CD14-positive monocyte (primary cell): ENCODE results near the gene RUNX2. TPM values are rescaled to one million over a fixed set of nuclear protein-coding genes. Genes with fewer than 3 reads are reported as not detected.

Experiments
- DNase-seq, 3 donors: peaks; one replicate each; pipeline ENCODE4 v3.0.0-alpha.2; 2011 to 2022
- H2AFZ ChIP-seq: 2 replicates; pipeline ENCODE4 v1.6.0; 2012; ENCODE audit warnings: mild to moderate bottlenecking, low read depth, low read length, inconsistent platforms; ENCODE audit not compliant: insufficient read depth, poor library complexity, severe bottlenecking
- H3K27ac ChIP-seq, 2 donors: 1 replicate in 1 of 2; 2 replicates in 1 of 2; pipeline ENCODE4 v1.5.1; 2012 to 2013; ENCODE audit warnings: low read length in 2 of 2, control low read depth in 1 of 2, inconsistent platforms in 1 of 2, low read depth in 1 of 2, mild to moderate bottlenecking in 1 of 2
- H3K27me3 ChIP-seq, 2 donors: one replicate each; pipeline versions ENCODE4 v1.6.0 to v1.6.1; 2011 to 2013; ENCODE audit warnings: low read length in 2 of 2; ENCODE audit not compliant: control insufficient read depth in 2 of 2, insufficient read depth in 2 of 2
- H3K36me3 ChIP-seq, 2 donors: replicated peaks in 1 of 2; 1 replicate in 1 of 2; 2 replicates in 1 of 2; pipeline versions ENCODE4 v1.5.1 to v1.6.1; 2012 to 2013; ENCODE audit warnings: low read length in 2 of 2, control low read depth in 1 of 2, inconsistent platforms in 1 of 2, mild to moderate bottlenecking in 1 of 2; ENCODE audit not compliant: insufficient read depth in 2 of 2, control insufficient read depth in 1 of 2
- H3K4me1 ChIP-seq, 2 donors: 1 replicate in 1 of 2; 2 replicates in 1 of 2; pipeline versions ENCODE4 v1.5.1 to v1.6.1; 2012 to 2013; ENCODE audit warnings: low read length in 2 of 2, control low read depth in 1 of 2, inconsistent platforms in 1 of 2, mild to moderate bottlenecking in 1 of 2, moderate library complexity in 1 of 2; ENCODE audit not compliant: insufficient read depth in 2 of 2, control insufficient read depth in 1 of 2
- H3K4me2 ChIP-seq: replicated peaks from 2 replicates; pipeline ENCODE3; 2012; ENCODE audit warnings: low read length, moderate library complexity, mild to moderate bottlenecking; ENCODE audit not compliant: poor library complexity, severe bottlenecking; ENCODE audit errors: extremely low read depth
- H3K4me3 ChIP-seq, 3 experiments: fragments of 200-600 bp in 1 of 3; sonication (generic) in 1 of 3; replicated peaks in 1 of 3; 1 replicate in 2 of 3; 2 replicates in 1 of 3; pipeline ENCODE4 v1.5.1; 2011 to 2013; ENCODE audit warnings: low read length in 3 of 3, mild to moderate bottlenecking in 3 of 3, control low read depth in 2 of 3, low read depth in 2 of 3, inconsistent platforms in 1 of 3, moderate library complexity in 1 of 3
- H3K79me2 ChIP-seq: 2 replicates; pipeline ENCODE4 v1.6.0; 2012; ENCODE audit warnings: mild to moderate bottlenecking, control low read depth, inconsistent platforms, low read length, moderate library complexity; ENCODE audit not compliant: insufficient read depth
- H3K9ac ChIP-seq: 2 replicates; pipeline ENCODE4 v1.6.0; 2017; ENCODE audit warnings: low read length, mild to moderate bottlenecking; ENCODE audit not compliant: insufficient read depth, poor library complexity, severe bottlenecking
- H3K9me3 ChIP-seq, 2 donors: replicated peaks in 1 of 2; 1 replicate in 1 of 2; 2 replicates in 1 of 2; pipeline versions ENCODE4 v1.5.1 to v1.6.1; 2012 to 2013; ENCODE audit warnings: low read length in 2 of 2, control low read depth in 1 of 2; ENCODE audit not compliant: control insufficient read depth in 1 of 2, insufficient read depth in 1 of 2
- H4K20me1 ChIP-seq: 2 replicates; pipeline ENCODE4 v1.6.0; 2012; ENCODE audit warnings: mild to moderate bottlenecking, low read length, control low read depth, moderate library complexity; ENCODE audit not compliant: insufficient read depth
- H3K27ac Mint-ChIP-seq, 7 donors: one replicate each; pipeline ENCODE4 v1.8.0; 2020; ENCODE audit warnings: mild to moderate bottlenecking in 7 of 7, mixed read lengths in 7 of 7, moderate library complexity in 6 of 7, inconsistent platforms in 2 of 7
- H3K27me3 Mint-ChIP-seq, 3 donors: one replicate each; pipeline ENCODE4 v1.8.0; 2021 to 2022; ENCODE audit warnings: low read depth in 3 of 3, mild to moderate bottlenecking in 3 of 3, mixed read lengths in 3 of 3, moderate library complexity in 3 of 3, inconsistent platforms in 1 of 3
- H3K36me3 Mint-ChIP-seq, 2 donors: one replicate each; pipeline ENCODE4 v1.8.0; 2020; ENCODE audit warnings: mixed read lengths in 2 of 2, inconsistent platforms in 1 of 2, mild to moderate bottlenecking in 1 of 2
- H3K4me1 Mint-ChIP-seq: one replicate; pipeline ENCODE4 v1.8.0; 2020; ENCODE audit warnings: mild to moderate bottlenecking, mixed read lengths
- H3K4me3 Mint-ChIP-seq, 2 donors: one replicate each; pipeline ENCODE4 v1.8.0; 2020; ENCODE audit warnings: mild to moderate bottlenecking in 2 of 2, mixed read lengths in 2 of 2, moderate library complexity in 1 of 2
- H3K9me3 Mint-ChIP-seq, 7 donors: one replicate each; pipeline ENCODE4 v1.8.0; 2020 to 2022; ENCODE audit warnings: mixed read lengths in 7 of 7, mild to moderate bottlenecking in 6 of 7, moderate library complexity in 6 of 7, inconsistent platforms in 2 of 7
- WGBS: methylation state at CpG from one replicate; pipeline ENCODE4 v1.1.5; 2013; ENCODE audit warnings: missing lambda C conversion rate; ENCODE audit not compliant: insufficient coverage; 5-methylcytosine and 5-hydroxymethylcytosine counted together
- intact Hi-C, 2 donors: fragments of 100-400 bp; cut with micrococcal nuclease; formaldehyde crosslinking; loops; one replicate each; pipeline versions ENCODE4 v1.15.0 to v1.15.1; 2023
- polyA plus RNA-seq, 3 donors: library from polyadenylated mRNA; depleted of rRNA in 1 of 3; unstranded in 2 of 3; stranded (reverse) in 1 of 3; fragments of 300-500 nt in 2 of 3; fragments of >200 nt in 1 of 3; fragmentation: Illumina TruSeq in 2 of 3; gene quantifications; 1 replicate in 2 of 3; 2 replicates in 1 of 3; pipeline ENCODE4 v1.2.3, GENCODE V29; 2012 to 2021
- TF ChIP-seq, protein P1 (sequence below): fragments of 200-600 bp; IDR thresholded peaks from one replicate; pipeline ENCODE4 v1.8.0; 2022; ENCODE audit warnings: antibody characterized with exemption, mild to moderate bottlenecking

The RUNX2 gene
- polyA plus RNA-seq, 3 donors = 1.3 to 5.0 (median 2.5) TPM

DNA sequence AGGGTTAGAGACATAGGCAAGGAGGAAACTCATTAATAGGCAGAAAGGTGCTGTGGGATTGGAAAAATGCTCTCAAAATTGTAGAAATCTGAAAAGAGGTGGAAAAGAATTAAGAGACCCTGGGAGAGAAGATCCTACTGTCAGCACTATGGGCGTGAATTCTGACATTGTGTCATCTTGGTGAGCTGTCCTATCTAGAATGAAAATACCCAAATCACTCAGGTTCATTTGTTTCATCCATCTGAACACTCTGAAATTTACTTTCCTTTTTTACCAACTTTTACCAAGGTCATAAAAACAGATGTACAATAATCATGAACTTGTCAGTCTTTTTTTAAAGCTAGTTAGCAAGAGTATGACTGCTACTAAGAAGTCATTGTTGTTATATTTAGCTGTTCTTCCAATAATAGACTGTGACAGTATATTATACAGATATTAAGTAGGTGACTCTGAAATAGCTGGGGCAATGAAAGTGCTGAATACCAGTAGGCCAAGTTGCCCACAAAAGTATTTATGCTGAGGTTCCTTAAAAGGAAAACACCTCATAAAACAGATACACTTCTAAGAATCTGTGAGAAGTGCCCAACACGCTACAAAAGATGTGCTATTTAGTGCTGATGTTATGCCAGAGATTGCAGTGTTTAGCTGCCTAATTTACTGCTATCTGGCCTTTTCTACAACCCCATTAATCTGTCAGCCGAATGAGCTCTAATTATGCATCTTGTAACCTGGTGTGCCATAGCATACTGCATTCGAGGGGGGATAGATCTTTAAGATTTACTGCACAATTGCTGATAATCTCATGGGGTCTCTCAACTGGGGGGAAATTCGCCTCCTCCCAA lies 267.1 kb downstream of the RUNX2 start:
- Histone ChIP-seq H3K9me3 (peaks cover 0 to 5% of the 10 kb centered on the region in 2 donors), H4K20me1 (no peaks in the 10 kb centered on the region), H3K4me3 (no peak overlapping the region), H3K4me2 (no peak overlapping the region), H3K9ac (no peak overlapping the region), H3K36me3 (no peaks in the 10 kb centered on the region), H2AFZ (no peak overlapping the region), H3K79me2 (no peaks in the 10 kb centered on the region), H3K27me3 (no peaks in the 10 kb centered on the region), H3K4me1 (no peaks in the 10 kb centered on the region), H3K27ac (no peak overlapping the region)
- Mint-ChIP-seq H3K27ac (no peak overlapping the region), H3K36me3 (peaks cover 0 to 5% of the 10 kb centered on the region in 2 donors), H3K9me3 (peaks cover under 1 to 10% (median 5%) of the 10 kb centered on the region in 7 donors), H3K4me1 (peaks cover 2% of the 10 kb centered on the region), H3K27me3 (no peaks in the 10 kb centered on the region), H3K4me3 (no peak overlapping the region)
- DNase-seq = no peak
- 100% methylated on average over 3 of the region's 5 CpGs for WGBS
- TF ChIP-seq, protein P1, sequence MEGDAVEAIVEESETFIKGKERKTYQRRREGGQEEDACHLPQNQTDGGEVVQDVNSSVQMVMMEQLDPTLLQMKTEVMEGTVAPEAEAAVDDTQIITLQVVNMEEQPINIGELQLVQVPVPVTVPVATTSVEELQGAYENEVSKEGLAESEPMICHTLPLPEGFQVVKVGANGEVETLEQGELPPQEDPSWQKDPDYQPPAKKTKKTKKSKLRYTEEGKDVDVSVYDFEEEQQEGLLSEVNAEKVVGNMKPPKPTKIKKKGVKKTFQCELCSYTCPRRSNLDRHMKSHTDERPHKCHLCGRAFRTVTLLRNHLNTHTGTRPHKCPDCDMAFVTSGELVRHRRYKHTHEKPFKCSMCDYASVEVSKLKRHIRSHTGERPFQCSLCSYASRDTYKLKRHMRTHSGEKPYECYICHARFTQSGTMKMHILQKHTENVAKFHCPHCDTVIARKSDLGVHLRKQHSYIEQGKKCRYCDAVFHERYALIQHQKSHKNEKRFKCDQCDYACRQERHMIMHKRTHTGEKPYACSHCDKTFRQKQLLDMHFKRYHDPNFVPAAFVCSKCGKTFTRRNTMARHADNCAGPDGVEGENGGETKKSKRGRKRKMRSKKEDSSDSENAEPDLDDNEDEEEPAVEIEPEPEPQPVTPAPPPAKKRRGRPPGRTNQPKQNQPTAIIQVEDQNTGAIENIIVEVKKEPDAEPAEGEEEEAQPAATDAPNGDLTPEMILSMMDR = no peak
- intact Hi-C loops = no loop called here

DNA sequence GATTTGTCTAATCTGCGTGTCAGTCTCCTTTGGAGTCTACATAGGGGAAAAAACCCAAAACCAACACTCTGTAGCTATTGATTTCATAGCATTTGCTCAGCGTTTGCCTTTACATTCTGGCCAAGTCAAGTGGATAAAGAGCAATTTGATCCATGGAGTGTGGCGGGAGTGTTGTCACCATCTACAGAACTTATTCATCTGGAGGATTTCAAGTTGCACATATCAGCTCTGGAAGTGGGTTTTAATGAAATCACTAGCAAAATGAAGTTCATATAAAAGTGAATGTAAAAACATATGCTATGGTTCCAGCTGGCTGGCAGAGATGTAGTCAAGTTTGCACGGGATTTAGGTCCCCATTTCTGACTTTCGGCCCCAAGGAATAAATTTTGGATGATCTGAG lies 269.3 kb downstream of the RUNX2 start:
- DNase-seq = no peak
- H3K36me3 ChIP-seq = no peaks in the 10 kb centered on the region
- no peak overlapping the region for H3K4me2 ChIP-seq
- H3K9me3 ChIP-seq = peaks cover 0 to 5% of the 10 kb centered on the region in 2 donors
- H3K27me3 ChIP-seq = no peaks in the 10 kb centered on the region
- Mint-ChIP-seq H3K36me3 (peaks cover 0 to 5% of the 10 kb centered on the region in 2 donors), H3K9me3 (peaks cover 2 to 15% (median 7%) of the 10 kb centered on the region in 7 donors), H3K27me3 (no peaks in the 10 kb centered on the region), H3K4me1 (no peaks in the 10 kb centered on the region), H3K4me3 (no peak overlapping the region), H3K27ac (no peak overlapping the region)
- no peak overlapping the region for H3K27ac ChIP-seq
- H3K79me2 ChIP-seq = no peaks in the 10 kb centered on the region
- no peaks in the 10 kb centered on the region for H4K20me1 ChIP-seq
- H3K4me3 ChIP-seq = no peak overlapping the region
- TF ChIP-seq, protein P1 = no peak
- H3K4me1 ChIP-seq = no peaks in the 10 kb centered on the region
- 100% methylated on average over 2 of the region's 5 CpGs for WGBS
- intact Hi-C loops = no loop called here
- no peak overlapping the region for H2AFZ ChIP-seq
- no peak overlapping the region for H3K9ac ChIP-seq
